Measurements from ENCODE around the gene TRIM29. TPM values are rescaled to one million over a fixed set of nuclear protein-coding genes. Genes with fewer than 3 reads are reported as not detected.

Gene TRIM29
- total and polyA plus RNA-seq, 9 of the 15 experiments (the other 6 are each of a cell fraction or from before 2014, with no cell fraction given) = 0.08 to 1.4 (median 0.42) TPM; not detected in 2

DNA sequence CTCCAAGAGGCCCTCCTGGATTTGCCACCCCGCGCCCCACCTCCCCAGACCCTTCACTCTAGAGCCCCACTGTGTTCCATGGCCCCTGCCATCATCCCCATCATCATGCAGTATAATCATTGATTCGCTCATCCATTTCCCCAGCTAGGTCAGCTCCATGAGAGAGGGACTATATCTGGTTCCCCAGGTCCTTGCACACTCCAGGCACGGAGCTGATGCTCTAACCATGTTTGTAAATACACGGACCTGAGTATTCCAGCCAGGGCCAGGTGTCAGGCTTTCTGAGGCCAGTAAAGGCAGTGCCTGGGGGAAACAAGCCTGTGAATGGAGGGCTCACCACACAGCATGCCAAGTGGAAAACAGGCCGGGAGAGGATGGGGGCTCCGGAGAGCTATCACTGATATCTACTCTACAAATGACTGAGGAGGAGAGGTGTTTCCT, 45.8 kb upstream of the TRIM29 start (continued):
- TF ChIP-seq, protein P1, sequence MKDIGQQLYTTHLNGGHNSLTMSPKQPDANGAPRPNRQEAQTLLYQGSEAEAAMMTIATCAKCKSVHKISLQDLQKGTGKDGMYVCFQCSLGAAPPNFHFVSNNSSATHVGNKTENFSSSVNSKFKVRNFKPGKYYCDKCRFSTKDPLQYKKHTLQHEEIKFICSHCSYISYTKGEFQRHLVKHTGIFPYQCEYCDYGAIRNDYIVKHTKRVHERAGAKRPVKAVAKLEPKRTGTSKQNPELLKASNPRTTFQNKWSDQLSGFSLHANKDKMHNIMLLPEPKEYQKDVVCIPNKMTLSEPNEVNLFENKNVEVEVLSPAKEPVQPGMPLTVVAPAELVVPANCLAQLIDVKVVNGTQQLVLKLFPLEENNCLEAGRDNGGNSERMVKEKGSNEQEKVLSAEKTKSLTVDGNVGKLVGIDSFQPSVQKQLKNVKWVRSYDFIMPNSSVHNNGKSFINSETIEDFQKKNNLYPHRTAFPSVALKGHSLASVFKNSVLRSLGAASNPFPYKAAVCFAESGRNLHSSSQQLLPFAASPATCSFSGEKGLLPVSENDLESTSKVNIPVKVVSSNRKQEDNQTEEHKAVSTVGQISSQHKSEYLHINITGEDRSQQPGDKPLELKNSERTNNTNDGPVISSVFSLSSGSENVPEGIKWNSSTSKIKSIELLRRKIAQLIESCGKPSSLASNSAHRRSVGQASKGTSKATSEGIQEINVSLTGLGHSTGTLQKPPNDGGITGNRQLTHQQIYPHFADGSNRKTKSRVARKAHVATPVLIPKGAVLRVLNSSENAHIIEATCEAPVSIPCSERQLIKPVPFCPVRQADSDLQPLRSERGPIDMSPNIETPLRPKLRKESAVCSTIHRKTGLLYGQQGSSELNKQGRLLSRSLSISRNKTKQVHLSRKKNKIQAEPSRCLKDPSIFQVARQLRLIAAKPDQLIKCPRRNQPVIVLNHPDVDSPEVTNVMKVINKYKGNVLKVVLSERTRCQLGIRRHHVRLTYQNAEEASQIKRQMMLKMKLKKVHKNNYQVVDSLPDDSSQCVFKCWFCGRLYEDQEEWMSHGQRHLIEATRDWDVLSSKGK (CRISPR knock-in tag; IDR thresholded peaks at IDR 0.05) = no peak

DNA sequence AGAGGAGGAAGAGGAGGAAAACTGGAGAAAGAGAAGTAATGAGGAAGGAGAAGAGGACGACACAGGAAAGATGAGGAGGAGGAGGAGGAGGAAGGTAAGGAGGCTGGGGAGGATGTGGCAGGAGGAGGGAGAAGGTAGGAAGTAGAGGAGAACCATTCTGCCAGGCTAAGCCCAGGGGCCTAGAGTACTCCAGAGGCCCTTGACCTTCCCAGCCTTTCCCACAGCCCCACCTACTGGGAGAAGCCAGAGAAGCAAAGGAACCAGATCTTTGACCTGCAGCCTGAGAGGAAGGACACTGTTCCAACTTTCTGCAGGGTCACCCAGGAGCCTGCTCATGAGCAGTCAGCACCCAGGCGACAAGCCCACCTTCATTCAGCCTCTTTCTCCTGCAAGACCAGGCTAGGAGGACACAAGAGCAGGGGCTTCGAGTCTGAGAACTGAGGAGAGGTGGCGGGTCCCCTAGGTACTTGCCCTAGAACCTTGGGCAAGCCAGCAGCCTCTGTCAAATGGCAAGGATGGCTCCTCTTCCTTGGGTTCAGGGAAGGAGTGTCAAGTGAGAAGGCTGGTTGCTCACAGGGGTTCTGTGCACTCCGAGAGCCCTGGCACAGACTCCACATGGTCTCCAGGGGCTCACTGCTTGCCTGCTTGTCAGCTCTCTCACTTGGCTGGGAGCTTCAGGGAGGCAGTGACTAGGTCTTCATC, 45.0 kb upstream of the TRIM29 start:
- in situ Hi-C loops (cut with MboI) = no loop called here
- Histone ChIP-seq H3K9ac (ENCODE audit: insufficient read depth in 1 of 2, low read depth in 2 of 2, low read length in 2 of 2) (no peak overlapping the region), H3K4me2 (ENCODE audit: insufficient read depth, low read length) (no peak overlapping the region), H3K9me3 (replicated peaks; ENCODE audit: control insufficient read depth, insufficient read depth, low read depth, low read length) (no peaks in the 10 kb centered on the region), H3K36me3 (ENCODE audit: control insufficient read depth, insufficient read depth, low read length) (no peaks in the 10 kb centered on the region), H3K27ac (ENCODE audit: extremely low read depth, low read depth, low read length) (no peak overlapping the region), H3K9me1 (ENCODE audit: control insufficient read depth, insufficient read depth, low read length) (no peaks in the 10 kb centered on the region), H3K79me2 (ENCODE audit: control insufficient read depth, insufficient read depth, low read length) (no peaks in the 10 kb centered on the region), H3K27me3 (ENCODE audit: control insufficient read depth in 2 of 2, insufficient read depth in 2 of 2, low read length in 2 of 2) (peaks cover 23 to 85% of the 10 kb centered on the region in 2 experiments), H2AFZ (ENCODE audit: low read depth, low read length) (no peak overlapping the region), H4K20me1 (replicated peaks; ENCODE audit: control insufficient read depth, insufficient read depth, low read length) (peaks cover 14% of the 10 kb centered on the region; the same call in 1 of the 2 replicates), H3K4me3 (no peak overlapping the region), H3K4me1 (replicated peaks in 1 of 2; ENCODE audit: control insufficient read depth in 2 of 2, insufficient read depth in 2 of 2, low read length in 2 of 2) (no peaks in the 10 kb centered on the region; a peak in 1 of 5 replicates)
- FAIRE-seq (no peak), DNase-seq (ENCODE audit: extremely low read depth in 1 of 4, low spot score in 3 of 4) (peak in 3 of 4 experiments; percentile 31 to 44 (median 42)), ATAC-seq (peak; percentile 79)
- 6% methylated on average over 4 of the region's 5 CpGs for WGBS (ENCODE audit: insufficient coverage, low coverage, missing lambda C conversion rate)
- intact Hi-C loops (cut with micrococcal nuclease) = no loop called here
- CTCF ChIA-PET (ENCODE audit: low intra/inter-chr PET ratio) = no interaction called here
- BruUV-seq (replicated peaks) = no TSS peak
- POLR2A ChIA-PET = no interaction called here
- no peak for TF ChIP-seq NR2C1 (IDR thresholded peaks at IDR 0.05)
- no peak for TF ChIP-seq NR2C1 (tag; IDR thresholded peaks at IDR 0.05)
- 0 out of 2 replicates have a peak, but pooled peaks have one; percentile 55 for TF ChIP-seq OTX1 (CRISPR knock-in tag; IDR thresholded peaks at IDR 0.05)
- no peak for TF ChIP-seq EP300 (IDR thresholded peaks at IDR 0.05; ENCODE audit: low read length)
- TF ChIP-seq, protein P2, sequence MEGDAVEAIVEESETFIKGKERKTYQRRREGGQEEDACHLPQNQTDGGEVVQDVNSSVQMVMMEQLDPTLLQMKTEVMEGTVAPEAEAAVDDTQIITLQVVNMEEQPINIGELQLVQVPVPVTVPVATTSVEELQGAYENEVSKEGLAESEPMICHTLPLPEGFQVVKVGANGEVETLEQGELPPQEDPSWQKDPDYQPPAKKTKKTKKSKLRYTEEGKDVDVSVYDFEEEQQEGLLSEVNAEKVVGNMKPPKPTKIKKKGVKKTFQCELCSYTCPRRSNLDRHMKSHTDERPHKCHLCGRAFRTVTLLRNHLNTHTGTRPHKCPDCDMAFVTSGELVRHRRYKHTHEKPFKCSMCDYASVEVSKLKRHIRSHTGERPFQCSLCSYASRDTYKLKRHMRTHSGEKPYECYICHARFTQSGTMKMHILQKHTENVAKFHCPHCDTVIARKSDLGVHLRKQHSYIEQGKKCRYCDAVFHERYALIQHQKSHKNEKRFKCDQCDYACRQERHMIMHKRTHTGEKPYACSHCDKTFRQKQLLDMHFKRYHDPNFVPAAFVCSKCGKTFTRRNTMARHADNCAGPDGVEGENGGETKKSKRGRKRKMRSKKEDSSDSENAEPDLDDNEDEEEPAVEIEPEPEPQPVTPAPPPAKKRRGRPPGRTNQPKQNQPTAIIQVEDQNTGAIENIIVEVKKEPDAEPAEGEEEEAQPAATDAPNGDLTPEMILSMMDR (IDR thresholded peaks at IDR 0.05 in 2 of 3, conservative IDR thresholded peaks at IDR 0.05 in 1 of 3; ENCODE audit: insufficient read depth in 2 of 3, low read depth in 1 of 3, low read length in 3 of 3) = peak; percentile 44 to 63 (median 59)
- TF ChIP-seq, protein P3, sequence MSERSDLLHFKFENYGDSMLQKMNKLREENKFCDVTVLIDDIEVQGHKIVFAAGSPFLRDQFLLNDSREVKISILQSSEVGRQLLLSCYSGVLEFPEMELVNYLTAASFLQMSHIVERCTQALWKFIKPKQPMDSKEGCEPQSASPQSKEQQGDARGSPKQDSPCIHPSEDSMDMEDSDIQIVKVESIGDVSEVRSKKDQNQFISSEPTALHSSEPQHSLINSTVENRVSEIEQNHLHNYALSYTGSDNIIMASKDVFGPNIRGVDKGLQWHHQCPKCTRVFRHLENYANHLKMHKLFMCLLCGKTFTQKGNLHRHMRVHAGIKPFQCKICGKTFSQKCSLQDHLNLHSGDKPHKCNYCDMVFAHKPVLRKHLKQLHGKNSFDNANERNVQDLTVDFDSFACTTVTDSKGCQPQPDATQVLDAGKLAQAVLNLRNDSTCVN (CRISPR knock-in tag; IDR thresholded peaks at IDR 0.05) = peak; percentile 59; the same call in 1 of the 2 replicates
- peak; percentile 38; the same call in 1 of the 2 replicates for TF ChIP-seq ESRRA (IDR thresholded peaks at IDR 0.05; ENCODE audit: borderline replicate concordance, low read depth)
- TF ChIP-seq, protein P4, sequence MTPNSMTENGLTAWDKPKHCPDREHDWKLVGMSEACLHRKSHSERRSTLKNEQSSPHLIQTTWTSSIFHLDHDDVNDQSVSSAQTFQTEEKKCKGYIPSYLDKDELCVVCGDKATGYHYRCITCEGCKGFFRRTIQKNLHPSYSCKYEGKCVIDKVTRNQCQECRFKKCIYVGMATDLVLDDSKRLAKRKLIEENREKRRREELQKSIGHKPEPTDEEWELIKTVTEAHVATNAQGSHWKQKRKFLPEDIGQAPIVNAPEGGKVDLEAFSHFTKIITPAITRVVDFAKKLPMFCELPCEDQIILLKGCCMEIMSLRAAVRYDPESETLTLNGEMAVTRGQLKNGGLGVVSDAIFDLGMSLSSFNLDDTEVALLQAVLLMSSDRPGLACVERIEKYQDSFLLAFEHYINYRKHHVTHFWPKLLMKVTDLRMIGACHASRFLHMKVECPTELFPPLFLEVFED (CRISPR knock-in tag; conservative IDR thresholded peaks at IDR 0.05) = 0 out of 2 replicates have a peak, but pooled peaks have one; percentile 54
- TF ChIP-seq MCM7 (IDR thresholded peaks at IDR 0.05) = no peak
- no peak for TF ChIP-seq NR2C2 (CRISPR knock-in tag; IDR thresholded peaks at IDR 0.05)
- peak; percentile 50; the same call in 1 of the 2 replicates for TF ChIP-seq NR2C2 (tag; IDR thresholded peaks at IDR 0.05)
